HL-60 (cell line): ENCODE data around the gene PCLAF.

ENCODE experiments used
- CTCF ChIP-seq: IDR thresholded peaks from one replicate; pipeline ENCODE4 v1.5.1; 2011; ENCODE audit warnings: low read length, control low read depth, inconsistent platforms; ENCODE audit not compliant: insufficient read depth
- POLR2AphosphoS5 ChIP-seq: IDR thresholded peaks from 2 replicates; pipeline ENCODE4 v1.6.1; 2012; ENCODE audit warnings: low read depth

- TF ChIP-seq CTCF = no peak
- TF ChIP-seq POLR2AphosphoS5 = no peak
Observed at GRCh38 chr15:64423970-64424369, 42.7 kb upstream of the PCLAF start.
